NCI-H82 treated with DMSO at 0.1 percent for 48 hours (cell line): ENCODE results near the gene COL26A1.

Source experiments
- DNase-seq: peaks from one replicate; lab custom pipeline; 2025; ENCODE audit not compliant: unreplicated experiment; lab: John Stamatoyannopoulos, UW

COL26A1 gene

GRCh38 chr7:101531726-101532357 lies 169.2 kb downstream of the COL26A1 start:
- no peak for DNase-seq

GRCh38 chr7:101532400-101533102 lies 169.9 kb downstream of the COL26A1 start:
- no peak for DNase-seq

- DNase-seq: no peak
Measured at GRCh38 chr7:101533103-101533465, 170.4 kb downstream of the COL26A1 start.

GRCh38 chr7:101534015-101534803 lies 171.5 kb downstream of the COL26A1 start:
- no peak for DNase-seq

GRCh38 chr7:101534873-101535272 lies 172.2 kb downstream of the COL26A1 start:
- DNase-seq: no peak

GRCh38 chr7:101535351-101535751 lies 172.7 kb downstream of the COL26A1 start:
- DNase-seq: no peak

GRCh38 chr7:101536232-101536631 lies 173.6 kb downstream of the COL26A1 start:
- DNase-seq: no peak

- no peak for DNase-seq
Measured at GRCh38 chr7:101536668-101537067, 174.0 kb downstream of the COL26A1 start.

GRCh38 chr7:101537205-101537604 lies 174.5 kb downstream of the COL26A1 start:
- DNase-seq: no peak

- DNase-seq: no peak
Measured at GRCh38 chr7:101537935-101538595, 175.4 kb downstream of the COL26A1 start.

- DNase-seq: no peak
Measured at GRCh38 chr7:101538596-101539459, 176.2 kb downstream of the COL26A1 start.

GRCh38 chr7:101539784-101540183 lies 177.1 kb downstream of the COL26A1 start:
- DNase-seq: no peak

- peak; percentile 3 for DNase-seq
Measured at GRCh38 chr7:101542527-101543241, 180.0 kb downstream of the COL26A1 start.

- DNase-seq: no peak
Measured at GRCh38 chr7:101543242-101543766, 180.6 kb downstream of the COL26A1 start.

- no peak for DNase-seq
Measured at GRCh38 chr7:101543846-101544245, 181.2 kb downstream of the COL26A1 start.

- DNase-seq: no peak
Measured at GRCh38 chr7:101545441-101546190, 182.9 kb downstream of the COL26A1 start.

- no peak for DNase-seq
Measured at GRCh38 chr7:101546308-101546936, 183.7 kb downstream of the COL26A1 start.
